B cell (primary cell): Measurements from ENCODE around the gene CAPZA1. TPM values are rescaled to one million over a fixed set of nuclear protein-coding genes. Genes with fewer than 3 reads are reported as not detected.

Experiments
- ATAC-seq: fragments of 200-7000 bp; cut with Tn5 transposase; one replicate; pipeline ENCODE4 v1.10.0; 2021; ENCODE audit warnings: low read depth, mild to moderate bottlenecking, moderate number of reproducible peaks, moderate library complexity
- CTCF ChIA-PET: fragments of 350-600 bp; sonication (Branson Sonifier 250); formaldehyde crosslinking; loops from one replicate; lab custom pipeline; 2021; ENCODE audit warnings: antibody characterized with exemption, inconsistent platforms; lab: Charles Lee
- POLR2A ChIA-PET: fragments of 350-600 bp; sonication (Branson Sonifier 250); formaldehyde crosslinking; loops from one replicate; lab custom pipeline; 2021; ENCODE audit warnings: antibody characterized with exemption; lab: Charles Lee
- DNase-seq: peaks from one replicate; pipeline ENCODE4 v3.0.0; 2013
- H2AFZ ChIP-seq: 2 replicates; pipeline ENCODE4 v1.6.1; 2012; ENCODE audit warnings: mild to moderate bottlenecking, low read depth, low read length; ENCODE audit not compliant: insufficient read depth, poor library complexity, severe bottlenecking
- H3K27ac ChIP-seq, 2 donors: 1 replicate in 1 of 2; 2 replicates in 1 of 2; pipeline ENCODE4 v1.5.1; 2012 to 2013; ENCODE audit warnings: low read length in 2 of 2, mild to moderate bottlenecking in 2 of 2, moderate library complexity in 1 of 2
- H3K27me3 ChIP-seq, 4 experiments: fragments of 200-600 bp in 1 of 4; sonication (generic) in 1 of 4; replicated peaks in 1 of 4; 1 replicate in 2 of 4; 2 replicates in 2 of 4; pipeline versions ENCODE4 v1.6.1 to v1.7.0; 2013 to 2016; ENCODE audit warnings: low read length in 3 of 4, mild to moderate bottlenecking in 2 of 4, mixed read lengths in 1 of 4, moderate library complexity in 1 of 4; ENCODE audit not compliant: insufficient read depth in 4 of 4, control insufficient read depth in 3 of 4; ENCODE audit errors: control extremely low read depth in 1 of 4
- H3K36me3 ChIP-seq, 2 experiments: replicated peaks in 1 of 2; 1 replicate in 1 of 2; 2 replicates in 1 of 2; pipeline versions ENCODE4 v1.6.1 to v1.7.1; 2013; ENCODE audit warnings: low read length in 1 of 2; ENCODE audit not compliant: insufficient read depth in 2 of 2, control insufficient read depth in 1 of 2; ENCODE audit errors: control extremely low read depth in 1 of 2, extremely low read depth in 1 of 2
- H3K4me1 ChIP-seq, 2 donors: fragments of 200-600 bp in 1 of 2; sonication (generic) in 1 of 2; 1 replicate in 1 of 2; 2 replicates in 1 of 2; pipeline versions ENCODE4 v1.5.1 to v1.6.1; 2013 to 2017; ENCODE audit warnings: low read length in 2 of 2; ENCODE audit not compliant: control insufficient read depth in 2 of 2, insufficient read depth in 2 of 2
- H3K4me2 ChIP-seq: replicated peaks from 2 replicates; pipeline ENCODE3; 2012; ENCODE audit warnings: mild to moderate bottlenecking, low read depth, low read length; ENCODE audit not compliant: poor library complexity, severe bottlenecking
- H3K4me3 ChIP-seq, 5 experiments: fragments of 200-600 bp in 1 of 5; sonication (generic) in 1 of 5; 1 replicate in 3 of 5; 2 replicates in 2 of 5; pipeline versions ENCODE4 v1.5.1 to v1.7.0; 2011 to 2016; ENCODE audit warnings: low read length in 4 of 5, mild to moderate bottlenecking in 4 of 5, low read depth in 2 of 5, control low read depth in 1 of 5, moderate library complexity in 1 of 5; ENCODE audit not compliant: insufficient read depth in 1 of 5; ENCODE audit errors: control extremely low read depth in 1 of 5, extremely low read depth in 1 of 5
- H3K79me2 ChIP-seq: fragments of 200-600 bp; sonication (generic); one replicate; pipeline ENCODE4 v1.6.0; 2016; ENCODE audit warnings: low read length; ENCODE audit not compliant: control insufficient read depth, insufficient read depth
- H3K9ac ChIP-seq: fragments of 200-600 bp; sonication (generic); 2 replicates; pipeline ENCODE4 v1.6.1; 2017; ENCODE audit warnings: mild to moderate bottlenecking, low read length, moderate library complexity
- H3K9me3 ChIP-seq, 3 donors: one replicate each; pipeline versions ENCODE4 v1.6.1 to v1.7.1; 2013; ENCODE audit warnings: low read length in 2 of 3; ENCODE audit not compliant: control insufficient read depth in 2 of 3, insufficient read depth in 1 of 3; ENCODE audit errors: control extremely low read depth in 1 of 3
- H4K20me1 ChIP-seq: 2 replicates; pipeline ENCODE4 v1.6.0; 2012; ENCODE audit warnings: mild to moderate bottlenecking, low read length; ENCODE audit not compliant: insufficient read depth, control insufficient read depth, poor library complexity, severe bottlenecking
- H3K27ac Mint-ChIP-seq: one replicate; pipeline ENCODE4 v1.8.0; 2021; ENCODE audit warnings: mixed read lengths
- H3K27me3 Mint-ChIP-seq: one replicate; pipeline ENCODE4 v1.8.0; 2021; ENCODE audit warnings: mixed read lengths
- H3K4me1 Mint-ChIP-seq: one replicate; pipeline ENCODE4 v1.8.0; 2021; ENCODE audit warnings: mixed read lengths
- H3K4me3 Mint-ChIP-seq: one replicate; pipeline ENCODE4 v1.8.0; 2021; ENCODE audit warnings: mixed read lengths
- H3K9me3 Mint-ChIP-seq: one replicate; pipeline ENCODE4 v1.8.0; 2022; ENCODE audit warnings: mixed read lengths; ENCODE audit not compliant: insufficient read depth
- EZH2 ChIP-seq: IDR thresholded peaks from 2 replicates; pipeline ENCODE4 v1.6.1; 2012; ENCODE audit warnings: borderline replicate concordance, low read depth, mild to moderate bottlenecking, moderate library complexity, low read length; ENCODE audit not compliant: insufficient read depth, poor library complexity, severe bottlenecking
- WGBS: methylation state at CpG from one replicate; pipeline ENCODE4 v1.1.5; 2013; ENCODE audit warnings: missing lambda C conversion rate; ENCODE audit not compliant: insufficient coverage; 5-methylcytosine and 5-hydroxymethylcytosine counted together
- intact Hi-C: fragments of 100-400 bp; cut with micrococcal nuclease; formaldehyde crosslinking; loops from one replicate; pipeline ENCODE4 v1.10.0; 2022
- polyA plus RNA-seq: library from polyadenylated mRNA; depleted of rRNA; stranded (reverse); fragments of >200 nt; gene quantifications from 2 replicates; pipeline ENCODE4 v1.2.3, GENCODE V29; 2012
- total RNA-seq, 2 donors: library from RNA; stranded (reverse); fragments of 120-200 nt in 1 of 2; gene quantifications; 1 replicate in 1 of 2; 2 replicates in 1 of 2; pipeline versions ENCODE4 v1.2.3 to v1.2.4, GENCODE V29; 2013 to 2022
- TF ChIP-seq, protein P1 (sequence below): fragments of 200-600 bp; IDR thresholded peaks from one replicate; pipeline ENCODE4 v1.8.0; 2022; ENCODE audit warnings: antibody characterized with exemption, mild to moderate bottlenecking

CAPZA1 gene
- total and polyA plus RNA-seq, 2 donors (not counting 1 experiment from before 2014, with no cell fraction given) = 52.2 to 172 TPM

DNA sequence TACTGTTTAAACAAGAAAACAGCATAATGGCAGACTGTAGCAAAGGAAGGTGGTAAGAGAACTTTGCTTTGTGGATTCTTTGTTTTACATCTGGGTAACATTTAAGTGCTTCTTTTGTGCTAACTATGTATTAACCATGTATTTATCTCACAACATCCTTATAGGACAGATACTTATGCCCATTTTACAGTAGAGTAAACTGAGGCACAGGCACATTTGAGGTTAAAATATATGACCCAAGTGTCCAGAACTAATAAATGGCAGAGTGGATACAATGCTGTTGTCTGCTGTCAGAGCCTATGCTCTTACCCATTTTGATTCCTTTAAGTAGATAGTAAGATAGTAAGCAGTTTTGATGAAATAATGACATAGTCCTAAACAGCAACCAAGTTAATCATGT is 7.3 kb downstream of the CAPZA1 start:
- H4K20me1 ChIP-seq = peaks cover 93% of the 10 kb centered on the region
- Mint-ChIP-seq H3K4me3 (no peak overlapping the region), H3K27me3 (no peaks in the 10 kb centered on the region), H3K4me1 (peaks cover 76% of the 10 kb centered on the region), H3K9me3 (no peaks in the 10 kb centered on the region), H3K27ac (no peak overlapping the region)
- ATAC-seq (no peak), DNase-seq (no peak)
- TF ChIP-seq, protein P1, sequence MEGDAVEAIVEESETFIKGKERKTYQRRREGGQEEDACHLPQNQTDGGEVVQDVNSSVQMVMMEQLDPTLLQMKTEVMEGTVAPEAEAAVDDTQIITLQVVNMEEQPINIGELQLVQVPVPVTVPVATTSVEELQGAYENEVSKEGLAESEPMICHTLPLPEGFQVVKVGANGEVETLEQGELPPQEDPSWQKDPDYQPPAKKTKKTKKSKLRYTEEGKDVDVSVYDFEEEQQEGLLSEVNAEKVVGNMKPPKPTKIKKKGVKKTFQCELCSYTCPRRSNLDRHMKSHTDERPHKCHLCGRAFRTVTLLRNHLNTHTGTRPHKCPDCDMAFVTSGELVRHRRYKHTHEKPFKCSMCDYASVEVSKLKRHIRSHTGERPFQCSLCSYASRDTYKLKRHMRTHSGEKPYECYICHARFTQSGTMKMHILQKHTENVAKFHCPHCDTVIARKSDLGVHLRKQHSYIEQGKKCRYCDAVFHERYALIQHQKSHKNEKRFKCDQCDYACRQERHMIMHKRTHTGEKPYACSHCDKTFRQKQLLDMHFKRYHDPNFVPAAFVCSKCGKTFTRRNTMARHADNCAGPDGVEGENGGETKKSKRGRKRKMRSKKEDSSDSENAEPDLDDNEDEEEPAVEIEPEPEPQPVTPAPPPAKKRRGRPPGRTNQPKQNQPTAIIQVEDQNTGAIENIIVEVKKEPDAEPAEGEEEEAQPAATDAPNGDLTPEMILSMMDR = no peak
- TF ChIP-seq EZH2 = no peak
- peaks cover 97% of the 10 kb centered on the region for H3K79me2 ChIP-seq
- H3K4me1 ChIP-seq = peaks cover 48 to 66% of the 10 kb centered on the region in 2 donors
- H3K27me3 ChIP-seq = no peaks in the 10 kb centered on the region
- H3K9ac ChIP-seq = no peak overlapping the region
- H3K4me2 ChIP-seq = peak overlapping the region; percentile 1
- ChIA-PET CTCF (no interaction called here), POLR2A (no interaction called here)
- H3K4me3 ChIP-seq = no peak overlapping the region
- peaks cover 22 to 42% of the 10 kb centered on the region in 2 experiments for H3K36me3 ChIP-seq
- intact Hi-C loops = no loop called here
- H3K9me3 ChIP-seq = no peaks in the 10 kb centered on the region
- H3K27ac ChIP-seq = peak overlapping the region in 1 of 2 donors; percentile 64
- H2AFZ ChIP-seq = no peak overlapping the region

DNA sequence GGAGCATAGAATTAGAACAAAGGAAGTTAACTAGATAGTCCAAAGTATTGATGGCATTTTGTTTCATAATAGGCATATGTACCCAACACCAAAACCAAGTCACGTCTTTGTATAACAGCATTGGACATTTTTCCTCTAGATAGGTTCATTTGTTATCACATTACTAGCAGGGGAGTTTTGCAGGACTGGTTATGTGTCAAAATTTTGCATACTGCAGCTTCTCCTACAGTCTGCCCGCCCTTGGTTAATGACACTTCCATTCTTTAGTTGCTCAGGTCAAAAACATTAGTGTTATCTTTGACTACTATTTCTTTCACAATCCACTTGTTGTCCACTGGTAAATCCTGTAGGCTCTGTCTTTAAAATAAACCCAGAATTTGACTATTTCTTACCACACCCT is 8.9 kb downstream of the CAPZA1 start:
- no peaks in the 10 kb centered on the region for H3K27me3 ChIP-seq
- H2AFZ ChIP-seq = no peak overlapping the region
- ATAC-seq (no peak), DNase-seq (no peak)
- H3K4me3 ChIP-seq = no peak overlapping the region
- peaks cover 40 to 68% of the 10 kb centered on the region in 2 donors for H3K4me1 ChIP-seq
- no CpG with 5 or more reads among the region's 2 CpGs for WGBS
- TF ChIP-seq EZH2 = no peak
- TF ChIP-seq, protein P1 = no peak
- intact Hi-C loops = no loop called here
- peaks cover 22 to 51% of the 10 kb centered on the region in 2 experiments for H3K36me3 ChIP-seq
- no peak overlapping the region for H3K9ac ChIP-seq
- H3K79me2 ChIP-seq = peaks cover 100% of the 10 kb centered on the region
- ChIA-PET POLR2A (no interaction called here), CTCF (no interaction called here)
- peaks cover 98% of the 10 kb centered on the region for H4K20me1 ChIP-seq
- Mint-ChIP-seq H3K27ac (peak overlapping the region; percentile 29), H3K9me3 (no peaks in the 10 kb centered on the region), H3K4me3 (no peak overlapping the region), H3K4me1 (peaks cover 77% of the 10 kb centered on the region), H3K27me3 (no peaks in the 10 kb centered on the region)
- H3K4me2 ChIP-seq = peak overlapping the region; percentile 3
- H3K27ac ChIP-seq = no peak overlapping the region
- H3K9me3 ChIP-seq = no peaks in the 10 kb centered on the region
